ENCODE data around the gene SPDEF. TPM values are rescaled to one million over a fixed set of nuclear protein-coding genes. Genes with fewer than 3 reads are reported as not detected.

Gene SPDEF
- total and polyA plus RNA-seq, 4 donors = 2.6 to 11.8 (median 7.1) TPM

DNA sequence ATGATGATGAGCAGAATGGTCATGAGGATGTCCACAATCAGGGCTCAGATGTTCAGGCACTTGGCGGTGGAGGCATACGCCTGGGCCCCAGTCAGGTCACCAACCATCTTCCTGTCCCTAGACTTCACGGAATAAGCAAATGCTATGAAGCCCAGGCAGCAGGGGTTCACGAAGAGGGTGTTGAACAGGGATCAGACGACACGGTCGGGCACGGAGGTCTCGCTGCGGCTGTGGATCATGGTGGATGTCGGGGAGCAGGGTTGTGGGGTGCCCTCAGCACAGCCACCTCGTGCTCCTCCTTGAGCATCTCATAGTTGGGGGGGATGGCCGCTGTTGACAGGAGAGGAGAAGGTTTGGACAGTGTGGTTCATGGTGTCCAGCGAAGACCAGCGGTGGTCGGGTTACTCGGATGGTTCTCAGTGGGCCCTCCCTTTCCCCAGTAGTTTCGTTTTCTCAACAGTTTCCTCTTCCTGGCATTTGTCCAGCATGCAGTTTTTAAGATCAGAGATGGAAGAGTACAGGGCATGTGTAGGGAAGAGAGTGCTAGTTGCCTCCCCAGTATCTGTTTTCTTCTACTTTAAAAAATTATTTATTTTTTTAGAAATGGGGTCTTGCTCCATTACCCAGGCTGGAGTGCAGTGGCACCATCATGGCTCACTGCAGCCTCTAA lies 20.3 kb upstream of the SPDEF start:
- H3K27me3 ChIP-seq (ENCODE audit: control insufficient read depth in 3 of 3, insufficient read depth in 3 of 3, low read length in 2 of 3) = no peaks in the 10 kb centered on the region
- no peak overlapping the region for H3K9ac ChIP-seq (ENCODE audit: insufficient read depth in 1 of 2, low read length in 2 of 2)
- H3K27ac ChIP-seq (ENCODE audit: low read depth in 1 of 2, low read length in 1 of 2) = no peak overlapping the region
- H3K4me3 ChIP-seq = no peak overlapping the region
- H3K4me1 ChIP-seq (ENCODE audit: control insufficient read depth in 5 of 5, insufficient read depth in 5 of 5, low read length in 5 of 5) = peaks cover 0 to 16% (median 8%) of the 10 kb centered on the region in 5 donors
- ATAC-seq (ENCODE audit: insufficient read depth, low FRiP score) (no peak), DNase-seq (peak in 2 of 3 donors; percentile 63 to 72)
- WGBS, 2 donors = 78 to 80% methylated on average over 18 of the region's 18 CpGs
- TF ChIP-seq, protein P1, sequence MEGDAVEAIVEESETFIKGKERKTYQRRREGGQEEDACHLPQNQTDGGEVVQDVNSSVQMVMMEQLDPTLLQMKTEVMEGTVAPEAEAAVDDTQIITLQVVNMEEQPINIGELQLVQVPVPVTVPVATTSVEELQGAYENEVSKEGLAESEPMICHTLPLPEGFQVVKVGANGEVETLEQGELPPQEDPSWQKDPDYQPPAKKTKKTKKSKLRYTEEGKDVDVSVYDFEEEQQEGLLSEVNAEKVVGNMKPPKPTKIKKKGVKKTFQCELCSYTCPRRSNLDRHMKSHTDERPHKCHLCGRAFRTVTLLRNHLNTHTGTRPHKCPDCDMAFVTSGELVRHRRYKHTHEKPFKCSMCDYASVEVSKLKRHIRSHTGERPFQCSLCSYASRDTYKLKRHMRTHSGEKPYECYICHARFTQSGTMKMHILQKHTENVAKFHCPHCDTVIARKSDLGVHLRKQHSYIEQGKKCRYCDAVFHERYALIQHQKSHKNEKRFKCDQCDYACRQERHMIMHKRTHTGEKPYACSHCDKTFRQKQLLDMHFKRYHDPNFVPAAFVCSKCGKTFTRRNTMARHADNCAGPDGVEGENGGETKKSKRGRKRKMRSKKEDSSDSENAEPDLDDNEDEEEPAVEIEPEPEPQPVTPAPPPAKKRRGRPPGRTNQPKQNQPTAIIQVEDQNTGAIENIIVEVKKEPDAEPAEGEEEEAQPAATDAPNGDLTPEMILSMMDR (IDR thresholded peaks at IDR 0.05; ENCODE audit: control extremely low read depth, extremely low read depth) = no peak
- H3K9me3 ChIP-seq (ENCODE audit: control insufficient read depth in 4 of 4, insufficient read depth in 3 of 4, low read length in 3 of 4) = no peaks in the 10 kb centered on the region
- peaks cover 0 to 1% (median 0%) of the 10 kb centered on the region in 4 donors for H3K36me3 ChIP-seq (ENCODE audit: control insufficient read depth in 4 of 4, insufficient read depth in 4 of 4, low read length in 4 of 4)

DNA sequence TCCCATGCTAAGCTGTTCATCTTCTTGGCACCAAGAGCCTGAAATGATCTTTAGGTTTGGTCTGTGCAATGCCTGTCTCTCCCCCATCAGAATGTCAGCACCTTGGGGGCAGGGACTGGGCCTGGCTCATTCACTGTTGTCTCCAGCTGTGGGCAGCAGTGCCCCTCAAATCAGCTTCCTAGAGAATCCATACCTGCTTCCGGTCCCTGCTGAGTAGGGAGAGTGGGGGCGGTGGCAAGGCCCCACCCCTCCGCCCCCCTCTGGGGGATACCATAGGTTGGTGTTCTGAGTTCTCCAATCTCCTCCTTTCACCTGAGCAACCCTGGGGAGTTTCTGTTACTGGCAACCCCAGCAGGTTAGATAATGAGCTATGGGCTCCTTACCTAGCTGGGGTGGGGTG lies 19.2 kb upstream of the SPDEF start:
- ATAC-seq (ENCODE audit: insufficient read depth, low FRiP score) = no peak
- peaks cover 0 to 5% (median 2%) of the 10 kb centered on the region in 5 donors for H3K4me1 ChIP-seq (ENCODE audit: control insufficient read depth in 5 of 5, insufficient read depth in 5 of 5, low read length in 5 of 5)
- H3K36me3 ChIP-seq (ENCODE audit: control insufficient read depth in 4 of 4, insufficient read depth in 4 of 4, low read length in 4 of 4) = peaks cover 0 to 1% (median 0%) of the 10 kb centered on the region in 4 donors
- 81 to 88% methylated on average over 3 of the region's 3 CpGs for whole genome bisulfite sequencing, 2 donors
- TF ChIP-seq, protein P1 (IDR thresholded peaks at IDR 0.05; ENCODE audit: control extremely low read depth, extremely low read depth) = no peak
- H3K4me3 ChIP-seq = no peak overlapping the region
- no peak overlapping the region for H3K9ac ChIP-seq (ENCODE audit: insufficient read depth in 1 of 2, low read length in 2 of 2)
- H3K27me3 ChIP-seq (ENCODE audit: control insufficient read depth in 3 of 3, insufficient read depth in 3 of 3, low read length in 2 of 3) = no peaks in the 10 kb centered on the region
- H3K27ac ChIP-seq (ENCODE audit: low read depth in 1 of 2, low read length in 1 of 2) = no peak overlapping the region
- no peak for DNase-seq
- H3K9me3 ChIP-seq (ENCODE audit: control insufficient read depth in 4 of 4, insufficient read depth in 3 of 4, low read length in 3 of 4) = no peaks in the 10 kb centered on the region

DNA sequence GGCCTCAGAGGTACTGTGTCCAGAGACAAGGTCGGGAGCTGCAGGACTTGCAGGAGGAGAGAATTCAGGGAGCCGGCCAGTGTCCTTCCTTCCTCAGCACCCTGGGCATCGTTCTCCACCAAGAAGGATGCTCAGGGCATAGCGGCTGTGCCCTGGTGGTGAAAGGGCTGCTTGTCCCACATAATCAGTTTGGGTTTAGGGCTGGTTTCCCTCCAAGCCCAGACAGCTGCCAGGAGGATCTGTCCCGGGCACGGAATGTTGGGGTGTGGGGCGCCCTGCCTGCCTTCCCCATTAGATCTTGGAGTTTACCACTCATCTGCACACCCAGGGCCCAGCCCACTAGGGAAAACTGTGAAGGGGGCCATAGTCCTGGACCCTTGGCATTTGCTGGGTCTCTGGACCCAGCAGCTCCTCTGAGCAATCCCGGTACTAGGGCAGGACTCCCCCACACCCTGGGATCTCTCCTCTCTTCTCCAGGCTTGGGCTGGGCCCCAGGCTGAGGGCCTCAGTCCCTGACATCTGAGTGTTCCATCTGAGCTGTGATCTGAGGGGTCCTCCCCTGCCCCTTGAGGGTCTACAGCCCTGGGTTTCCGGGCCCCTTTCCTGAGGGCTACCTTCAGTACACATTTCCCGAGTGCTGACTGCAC lies 18.6 kb upstream of the SPDEF start:
- no peaks in the 10 kb centered on the region for H3K9me3 ChIP-seq (ENCODE audit: control insufficient read depth in 4 of 4, insufficient read depth in 3 of 4, low read length in 3 of 4)
- no peak overlapping the region for H3K9ac ChIP-seq (ENCODE audit: insufficient read depth in 1 of 2, low read length in 2 of 2)
- TF ChIP-seq, protein P1 (IDR thresholded peaks at IDR 0.05; ENCODE audit: control extremely low read depth, extremely low read depth) = no peak
- H3K4me1 ChIP-seq (ENCODE audit: control insufficient read depth in 5 of 5, insufficient read depth in 5 of 5, low read length in 5 of 5) = peaks cover 0 to 5% (median 0%) of the 10 kb centered on the region in 5 donors
- H3K4me3 ChIP-seq = no peak overlapping the region
- ATAC-seq (ENCODE audit: insufficient read depth, low FRiP score) = no peak
- H3K27me3 ChIP-seq (ENCODE audit: control insufficient read depth in 3 of 3, insufficient read depth in 3 of 3, low read length in 2 of 3) = no peaks in the 10 kb centered on the region
- no peak for DNase-seq
- WGBS, 2 donors = 82 to 88% methylated on average over 10 of the region's 10 CpGs
- peaks cover 0 to 1% (median 0%) of the 10 kb centered on the region in 4 donors for H3K36me3 ChIP-seq (ENCODE audit: control insufficient read depth in 4 of 4, insufficient read depth in 4 of 4, low read length in 4 of 4)
- no peak overlapping the region for H3K27ac ChIP-seq (ENCODE audit: low read depth in 1 of 2, low read length in 1 of 2)
